K562 (cell line): ENCODE measurements around the gene KLK2. TPM values are rescaled to one million over a fixed set of nuclear protein-coding genes. Genes with fewer than 3 reads are reported as not detected.
A peak's percentile ranks its signal among the peaks of the same experiment; 100 is the strongest.

Experiments used
- ARID1B ChIP-seq: fragments of 450-650 bp; IDR thresholded peaks from 2 replicates; pipeline ENCODE4 v1.6.1; 2016; ENCODE audit warnings: antibody characterized with exemption, mild to moderate bottlenecking, inconsistent platforms
- ASH1L ChIP-seq: fragments of 450-650 bp; IDR thresholded peaks from 2 replicates; pipeline ENCODE4 v1.6.1; 2018; ENCODE audit warnings: borderline replicate concordance, mild to moderate bottlenecking, low read depth; ENCODE audit not compliant: partially characterized antibody
- MTF1 ChIP-seq: fragments of 250-450 bp; sonication (Bioruptor Pico); IDR thresholded peaks from 2 replicates; pipeline ENCODE4 v1.9.0; 2021; ENCODE audit warnings: moderate library complexity, mild to moderate bottlenecking, inconsistent platforms, borderline replicate concordance
- MXD1 ChIP-seq: fragments of 250-450 bp; sonication (Bioruptor Pico); IDR thresholded peaks from 2 replicates; pipeline ENCODE4 v1.8.0; 2021; ENCODE audit warnings: borderline replicate concordance, mild to moderate bottlenecking, moderate library complexity; ENCODE audit not compliant: poor library complexity, severe bottlenecking
- NCOA4 ChIP-seq: fragments of 450-650 bp; IDR thresholded peaks from 2 replicates; pipeline ENCODE4 v1.6.1; 2018; ENCODE audit warnings: mild to moderate bottlenecking; ENCODE audit not compliant: partially characterized antibody
- RCOR1 ChIP-seq, 2 experiments: IDR thresholded peaks; 2 replicates each; pipeline ENCODE4 v1.6.1; 2012; ENCODE audit warnings: low read depth in 2 of 2, low read length in 2 of 2, borderline replicate concordance in 1 of 2, improper control_type of control experiment in 1 of 2
- SMAD4 ChIP-seq: fragments of 250-450 bp; sonication (Bioruptor Pico); conservative IDR thresholded peaks from 2 replicates; pipeline ENCODE4 v1.8.0; 2021; ENCODE audit warnings: inconsistent platforms, mild to moderate bottlenecking, moderate library complexity
- TCF3 ChIP-seq: sonication (generic); formaldehyde crosslinking; IDR thresholded peaks from 2 replicates; pipeline ENCODE4 v1.4.0; 2020; ENCODE audit warnings: mild to moderate bottlenecking, missing genetic modification reagents
- ZKSCAN8 ChIP-seq: fragments of 200-800 bp; sonication (Bioruptor generic); IDR thresholded peaks from 2 replicates; pipeline ENCODE4 v1.6.1; 2016; ENCODE audit warnings: missing genetic modification characterization, missing compliant biosample characterization
- ZNF780A ChIP-seq: fragments of 250-450 bp; sonication (Bioruptor Pico); IDR thresholded peaks from 2 replicates; pipeline ENCODE4 v1.5.0; 2021; ENCODE audit warnings: mild to moderate bottlenecking
- polyA plus RNA-seq, 8 experiments: library from polyadenylated mRNA; depleted of rRNA in 4 of 8; stranded (reverse) in 5 of 8; unstranded in 3 of 8; fragments of >200 nt; fragmentation: Nextera tagmentation in 2 of 8; fragmentation: Illumina TruSeq in 1 of 8; extraction: Ambion mirVana in 2 of 8; extraction: Trizol in 1 of 8; gene quantifications; 2 replicates each; pipeline versions ENCODE4 v1.2.1 to v1.2.3, GENCODE V29; 2011 to 2014; ENCODE audit warnings: inconsistent platforms in 1 of 8, missing spikeins in 1 of 8
- total RNA-seq, 7 experiments: library from RNA; depleted of rRNA in 6 of 7; stranded (reverse); fragments of >200 nt in 6 of 7; fragmentation: Illumina TruSeq in 2 of 7; extraction: Trizol in 2 of 7; gene quantifications; 2 replicates each; pipeline versions ENCODE4 v1.2.1 to v1.2.3, GENCODE V29; 2011 to 2021; ENCODE audit warnings: low replicate concordance in 1 of 7
- TF ChIP-seq, protein P1 (sequence below): sonication (generic); formaldehyde crosslinking; IDR thresholded peaks from 2 replicates; pipeline ENCODE4 v1.8.0; 2023; ENCODE audit warnings: mild to moderate bottlenecking, missing genetic modification reagents
- TF ChIP-seq, protein P2 (sequence below): fragments of 250-450 bp; sonication (Bioruptor Pico); IDR thresholded peaks from 2 replicates; pipeline ENCODE4 v1.8.0; 2022; ENCODE audit warnings: moderate library complexity, mild to moderate bottlenecking, inconsistent platforms
- TF ChIP-seq, protein P3 (sequence below), 2 experiments: IDR thresholded peaks in 1 of 2; conservative IDR thresholded peaks in 1 of 2; 2 replicates each; pipeline ENCODE4 v1.6.1; 2016; ENCODE audit warnings: low read depth in 2 of 2, mild to moderate bottlenecking in 1 of 2, missing compliant biosample characterization in 1 of 2, missing genetic modification characterization in 1 of 2, moderate library complexity in 1 of 2

KLK2 gene
- total and polyA plus RNA-seq, 9 of the 15 experiments (the other 6 are each of a cell fraction or from before 2014, with no cell fraction given): 0.11 to 0.47 (median 0.23) TPM; not detected in 1

- TF ChIP-seq, protein P1, sequence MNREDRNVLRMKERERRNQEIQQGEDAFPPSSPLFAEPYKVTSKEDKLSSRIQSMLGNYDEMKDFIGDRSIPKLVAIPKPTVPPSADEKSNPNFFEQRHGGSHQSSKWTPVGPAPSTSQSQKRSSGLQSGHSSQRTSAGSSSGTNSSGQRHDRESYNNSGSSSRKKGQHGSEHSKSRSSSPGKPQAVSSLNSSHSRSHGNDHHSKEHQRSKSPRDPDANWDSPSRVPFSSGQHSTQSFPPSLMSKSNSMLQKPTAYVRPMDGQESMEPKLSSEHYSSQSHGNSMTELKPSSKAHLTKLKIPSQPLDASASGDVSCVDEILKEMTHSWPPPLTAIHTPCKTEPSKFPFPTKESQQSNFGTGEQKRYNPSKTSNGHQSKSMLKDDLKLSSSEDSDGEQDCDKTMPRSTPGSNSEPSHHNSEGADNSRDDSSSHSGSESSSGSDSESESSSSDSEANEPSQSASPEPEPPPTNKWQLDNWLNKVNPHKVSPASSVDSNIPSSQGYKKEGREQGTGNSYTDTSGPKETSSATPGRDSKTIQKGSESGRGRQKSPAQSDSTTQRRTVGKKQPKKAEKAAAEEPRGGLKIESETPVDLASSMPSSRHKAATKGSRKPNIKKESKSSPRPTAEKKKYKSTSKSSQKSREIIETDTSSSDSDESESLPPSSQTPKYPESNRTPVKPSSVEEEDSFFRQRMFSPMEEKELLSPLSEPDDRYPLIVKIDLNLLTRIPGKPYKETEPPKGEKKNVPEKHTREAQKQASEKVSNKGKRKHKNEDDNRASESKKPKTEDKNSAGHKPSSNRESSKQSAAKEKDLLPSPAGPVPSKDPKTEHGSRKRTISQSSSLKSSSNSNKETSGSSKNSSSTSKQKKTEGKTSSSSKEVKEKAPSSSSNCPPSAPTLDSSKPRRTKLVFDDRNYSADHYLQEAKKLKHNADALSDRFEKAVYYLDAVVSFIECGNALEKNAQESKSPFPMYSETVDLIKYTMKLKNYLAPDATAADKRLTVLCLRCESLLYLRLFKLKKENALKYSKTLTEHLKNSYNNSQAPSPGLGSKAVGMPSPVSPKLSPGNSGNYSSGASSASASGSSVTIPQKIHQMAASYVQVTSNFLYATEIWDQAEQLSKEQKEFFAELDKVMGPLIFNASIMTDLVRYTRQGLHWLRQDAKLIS (CRISPR knock-in tag): peak; percentile 71; the same call in 1 of the 2 replicates
- TF ChIP-seq ZKSCAN8 (0 out of 2 replicates have a peak, but pooled peaks have one; percentile 30), NCOA4 (no peak), SMAD4 (CRISPR knock-in tag) (peak; percentile 67; the same call in 1 of the 2 replicates), ASH1L (no peak), RCOR1 (IDR thresholded peaks at IDR 0.05; ENCODE audit: borderline replicate concordance in 1 of 2, low read depth in 2 of 2, low read length in 2 of 2) (peak in 1 of 2 experiments; percentile 90; a peak in 2 of 4 replicates), TCF3 (CRISPR knock-in tag) (peak; percentile 46; the same call in 1 of the 2 replicates), MTF1 (CRISPR knock-in tag) (no peak), ZNF780A (CRISPR knock-in tag) (no peak), ARID1B (peak; percentile 23; the same call in 1 of the 2 replicates), MXD1 (CRISPR knock-in tag) (no peak)
- TF ChIP-seq, protein P2, sequence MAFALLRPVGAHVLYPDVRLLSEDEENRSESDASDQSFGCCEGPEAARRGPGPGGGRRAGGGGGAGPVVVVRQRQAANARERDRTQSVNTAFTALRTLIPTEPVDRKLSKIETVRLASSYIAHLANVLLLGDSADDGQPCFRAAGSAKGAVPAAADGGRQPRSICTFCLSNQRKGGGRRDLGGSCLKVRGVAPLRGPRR: no peak
- TF ChIP-seq, protein P3, sequence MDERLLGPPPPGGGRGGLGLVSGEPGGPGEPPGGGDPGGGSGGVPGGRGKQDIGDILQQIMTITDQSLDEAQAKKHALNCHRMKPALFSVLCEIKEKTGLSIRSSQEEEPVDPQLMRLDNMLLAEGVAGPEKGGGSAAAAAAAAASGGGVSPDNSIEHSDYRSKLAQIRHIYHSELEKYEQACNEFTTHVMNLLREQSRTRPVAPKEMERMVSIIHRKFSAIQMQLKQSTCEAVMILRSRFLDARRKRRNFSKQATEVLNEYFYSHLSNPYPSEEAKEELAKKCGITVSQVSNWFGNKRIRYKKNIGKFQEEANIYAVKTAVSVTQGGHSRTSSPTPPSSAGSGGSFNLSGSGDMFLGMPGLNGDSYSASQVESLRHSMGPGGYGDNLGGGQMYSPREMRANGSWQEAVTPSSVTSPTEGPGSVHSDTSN (CRISPR knock-in tag; IDR thresholded peaks at IDR 0.05; ENCODE audit: low read depth): no peak
- TF ChIP-seq, protein P3 (tag; conservative IDR thresholded peaks at IDR 0.05; ENCODE audit: low read depth): 0 out of 2 replicates have a peak, but pooled peaks have one; percentile 25
These were observed 2.7 kb upstream of the KLK2 start (continued) for GRCh38 chr19:50870417-50871089.
